Astrocyte of the cerebellum (primary cell): ENCODE measurements around the gene LSS.

Experiments
- DNase-seq: peaks from one replicate; pipeline ENCODE4 v3.0.0-alpha.2; 2011; ENCODE audit warnings: low read depth
- H3K4me3 ChIP-seq: 2 replicates; pipeline ENCODE4 v1.5.1; 2011; ENCODE audit warnings: mild to moderate bottlenecking, low read depth, low read length, moderate library complexity
- in situ Hi-C: cut with HindIII; loops from 2 replicates; pipeline ENCODE4 v1.10.0; 2017; ENCODE audit warnings: low sequenced_read_pairs
- TF ChIP-seq, protein P1 (sequence below): IDR thresholded peaks from 2 replicates; pipeline ENCODE4 v1.5.1; 2012; ENCODE audit warnings: low read length, low read depth, moderate library complexity, mild to moderate bottlenecking; ENCODE audit errors: missing control alignments

LSS gene

DNA sequence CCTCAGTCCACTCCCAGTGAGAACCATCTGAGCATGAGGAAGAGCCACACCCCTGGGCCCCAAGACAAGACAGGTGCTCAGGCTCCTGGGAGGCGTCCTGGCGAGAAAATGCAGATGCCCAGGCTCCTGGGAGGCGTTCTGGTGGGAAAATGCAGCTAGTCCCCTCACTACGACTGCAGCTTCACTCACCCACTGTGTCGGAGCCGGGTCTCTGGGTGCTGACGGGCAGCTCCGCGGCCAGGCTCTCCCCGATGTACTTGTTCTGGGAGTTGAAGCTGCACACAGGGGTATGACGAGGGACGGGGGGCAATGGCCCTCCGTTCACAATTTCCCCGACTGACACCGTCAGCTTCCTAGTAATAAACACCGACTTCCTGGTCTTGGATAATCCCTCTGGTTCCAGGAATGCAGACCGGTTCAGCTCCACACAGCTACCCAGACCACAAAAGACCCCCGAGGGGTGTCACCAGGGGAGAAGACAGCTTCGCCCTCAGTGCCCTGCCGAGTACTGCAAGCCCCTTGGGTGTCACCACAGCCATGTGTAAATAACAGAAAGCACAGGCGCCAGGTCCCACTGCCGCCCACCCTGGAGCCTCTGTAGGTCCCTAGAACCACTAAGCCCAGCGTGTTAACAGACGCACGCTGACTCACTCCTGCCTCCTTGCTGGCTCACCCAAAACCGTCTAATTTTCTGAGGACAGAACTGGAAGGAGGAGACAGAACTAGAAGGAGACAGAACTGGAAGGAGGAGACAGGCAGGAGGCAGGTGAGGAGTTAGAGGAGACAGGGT lies 37.4 kb upstream of the LSS start:
- no peak for DNase-seq
- TF ChIP-seq, protein P1, sequence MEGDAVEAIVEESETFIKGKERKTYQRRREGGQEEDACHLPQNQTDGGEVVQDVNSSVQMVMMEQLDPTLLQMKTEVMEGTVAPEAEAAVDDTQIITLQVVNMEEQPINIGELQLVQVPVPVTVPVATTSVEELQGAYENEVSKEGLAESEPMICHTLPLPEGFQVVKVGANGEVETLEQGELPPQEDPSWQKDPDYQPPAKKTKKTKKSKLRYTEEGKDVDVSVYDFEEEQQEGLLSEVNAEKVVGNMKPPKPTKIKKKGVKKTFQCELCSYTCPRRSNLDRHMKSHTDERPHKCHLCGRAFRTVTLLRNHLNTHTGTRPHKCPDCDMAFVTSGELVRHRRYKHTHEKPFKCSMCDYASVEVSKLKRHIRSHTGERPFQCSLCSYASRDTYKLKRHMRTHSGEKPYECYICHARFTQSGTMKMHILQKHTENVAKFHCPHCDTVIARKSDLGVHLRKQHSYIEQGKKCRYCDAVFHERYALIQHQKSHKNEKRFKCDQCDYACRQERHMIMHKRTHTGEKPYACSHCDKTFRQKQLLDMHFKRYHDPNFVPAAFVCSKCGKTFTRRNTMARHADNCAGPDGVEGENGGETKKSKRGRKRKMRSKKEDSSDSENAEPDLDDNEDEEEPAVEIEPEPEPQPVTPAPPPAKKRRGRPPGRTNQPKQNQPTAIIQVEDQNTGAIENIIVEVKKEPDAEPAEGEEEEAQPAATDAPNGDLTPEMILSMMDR = no peak
- in situ Hi-C loops = no loop called here
- H3K4me3 ChIP-seq = no peak overlapping the region

DNA sequence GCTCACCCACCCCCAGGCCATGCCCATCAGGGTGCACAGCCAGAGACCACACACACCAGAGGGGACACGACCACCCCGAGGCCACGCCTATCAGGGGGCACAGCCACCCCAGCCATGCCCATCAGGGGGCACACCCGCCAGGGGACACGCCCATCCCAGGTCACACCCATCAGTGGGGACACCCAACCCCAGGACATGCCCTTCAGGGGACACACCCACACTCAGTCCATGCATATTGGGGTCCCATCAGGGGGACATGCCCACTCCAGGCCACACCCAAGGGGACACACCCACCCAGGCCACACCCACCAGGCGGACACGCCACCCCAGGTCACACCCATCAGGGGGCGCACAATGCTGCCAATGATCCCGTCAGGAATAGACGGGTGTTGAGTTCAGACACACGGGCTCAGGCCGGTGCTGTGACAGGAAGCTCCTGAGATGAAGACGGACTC lies 36.1 kb upstream of the LSS start:
- H3K4me3 ChIP-seq = no peak overlapping the region
- DNase-seq = no peak
- TF ChIP-seq, protein P1 = no peak
- in situ Hi-C loops = no loop called here

DNA sequence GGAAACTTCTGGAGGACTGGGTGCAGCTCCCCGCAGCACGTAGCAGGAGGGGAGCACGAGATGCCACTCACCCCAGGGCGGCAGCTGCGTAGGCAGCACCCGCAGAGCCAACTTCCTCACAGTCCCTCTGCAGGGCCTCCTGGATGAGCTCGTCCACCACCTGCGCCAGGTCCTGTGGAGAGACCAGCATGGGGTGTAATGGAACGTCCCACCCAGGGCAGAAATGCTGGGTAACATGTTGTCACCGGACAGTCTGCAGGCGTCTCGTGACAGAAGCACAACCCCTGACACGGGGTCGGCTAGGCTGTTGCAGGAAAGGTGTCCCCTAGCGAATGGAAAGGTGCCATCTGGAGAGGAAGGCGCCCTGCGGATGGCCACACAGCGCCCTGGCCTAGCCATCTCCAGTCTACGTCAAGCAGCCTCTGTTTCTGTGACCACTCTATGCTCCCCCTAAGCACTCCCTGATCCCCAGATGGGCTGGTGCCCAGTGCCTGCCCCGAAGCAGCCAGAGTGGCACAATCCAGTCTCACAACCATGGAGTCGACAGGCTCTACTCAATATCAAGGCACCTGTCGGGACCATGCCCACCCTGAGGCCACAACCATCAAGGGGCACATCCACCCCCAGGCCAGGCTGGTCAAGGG lies 35.6 kb upstream of the LSS start:
- H3K4me3 ChIP-seq = no peak overlapping the region
- TF ChIP-seq, protein P1 = no peak
- no peak for DNase-seq
- in situ Hi-C loops = no loop called here

DNA sequence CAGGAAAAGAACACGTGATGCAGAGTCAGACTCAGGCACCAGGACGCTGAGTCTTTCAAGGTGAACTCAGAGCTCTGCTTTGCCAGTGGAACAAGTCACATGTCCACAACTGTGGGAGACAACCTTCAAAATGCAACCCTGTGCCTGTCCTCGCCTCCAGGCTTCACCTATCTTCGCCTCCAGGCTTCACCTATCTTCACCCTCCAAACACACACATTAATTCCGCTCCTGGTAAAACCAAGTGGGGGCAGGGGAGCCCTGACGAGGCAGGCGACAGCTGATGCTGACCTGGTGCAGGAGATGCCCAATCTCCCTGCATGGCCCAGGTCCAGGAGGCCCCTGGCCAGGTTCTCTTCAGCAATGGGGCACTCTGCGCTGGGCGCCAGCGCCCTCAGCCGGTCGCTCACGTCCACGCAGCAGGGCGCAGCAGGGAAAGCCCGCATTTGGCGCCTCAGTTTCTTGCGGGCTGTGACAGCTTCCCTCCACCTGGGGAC lies 28.0 kb upstream of the LSS start:
- TF ChIP-seq, protein P1 = no peak
- in situ Hi-C loops = no loop called here
- DNase-seq = no peak
- H3K4me3 ChIP-seq = no peak overlapping the region

DNA sequence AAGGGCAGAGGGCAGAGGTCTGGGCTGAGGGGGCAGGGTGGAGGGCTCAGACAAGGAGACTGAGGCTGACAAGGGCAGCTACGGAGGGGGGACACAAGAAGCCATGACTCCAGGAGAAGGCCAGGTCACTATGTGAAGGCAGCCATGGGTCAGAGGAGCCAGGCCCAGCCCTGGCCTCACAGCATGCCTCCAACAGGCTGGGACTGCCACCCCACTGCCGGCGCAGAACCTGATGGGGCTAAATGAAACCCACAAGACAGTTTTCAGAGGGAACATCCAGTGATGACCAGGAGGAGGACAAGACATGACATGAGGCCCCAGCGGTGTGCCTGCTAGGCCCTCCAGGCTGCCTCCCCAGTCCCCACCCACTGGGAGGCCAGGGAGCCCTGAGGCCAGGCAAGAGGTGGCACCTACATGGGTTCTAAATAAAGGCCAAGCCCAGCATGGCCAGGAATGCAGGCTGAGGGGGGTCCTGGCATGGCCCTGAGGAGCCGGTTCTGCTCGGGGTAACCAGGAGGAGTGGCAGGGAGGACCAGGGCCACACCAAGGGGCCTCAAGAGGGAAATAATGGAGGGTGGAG lies 27.3 kb upstream of the LSS start:
- TF ChIP-seq, protein P1 = no peak
- in situ Hi-C loops = no loop called here
- no peak overlapping the region for H3K4me3 ChIP-seq
- DNase-seq = no peak

DNA sequence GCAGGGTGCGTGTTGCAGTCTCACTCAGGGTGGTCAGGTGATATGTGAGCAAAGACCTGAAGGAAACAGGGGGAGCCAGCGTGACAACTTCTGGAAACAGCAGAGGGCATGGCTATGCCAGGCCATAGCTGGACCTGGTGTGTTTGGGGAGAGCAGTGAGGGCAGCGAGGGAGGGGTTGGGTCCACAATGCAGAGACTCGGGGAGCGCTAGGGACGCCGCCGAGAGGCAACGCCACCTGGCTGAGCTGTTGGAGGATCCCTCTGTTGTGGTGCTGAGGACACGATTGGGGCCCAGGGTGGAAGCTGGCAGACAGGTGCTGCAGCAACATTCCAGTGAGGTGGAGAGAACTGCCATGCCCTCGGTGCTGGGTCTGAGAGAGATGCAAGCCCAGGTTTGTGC lies 26.6 kb upstream of the LSS start:
- H3K4me3 ChIP-seq = no peak overlapping the region
- no peak for DNase-seq
- in situ Hi-C loops = no loop called here
- TF ChIP-seq, protein P1 = no peak
